SK-N-SH (cell line): ENCODE data around the gene PANK3.

Experiments
- CTCF ChIP-seq: fragments of 200-600 bp; sonication (generic); IDR thresholded peaks from 2 replicates; pipeline ENCODE4 v1.6.1; 2017; ENCODE audit warnings: antibody characterized with exemption, mild to moderate bottlenecking, moderate library complexity
- EZH2phosphoT487 ChIP-seq: fragments of 200-600 bp; sonication (generic); IDR thresholded peaks from 2 replicates; pipeline ENCODE4 v1.6.1; 2017; ENCODE audit warnings: low read depth, mixed run types, mild to moderate bottlenecking, antibody characterized with exemption, moderate library complexity, borderline replicate concordance
- JUND ChIP-seq: IDR thresholded peaks from 2 replicates; pipeline ENCODE4 v1.4.0; 2012
- POLR2AphosphoS5 ChIP-seq: IDR thresholded peaks from 2 replicates; pipeline ENCODE4 v1.6.1; 2012; ENCODE audit warnings: low read depth, low read length
- TAF1 ChIP-seq: IDR thresholded peaks from 2 replicates; pipeline ENCODE4 v1.6.1; 2012; ENCODE audit warnings: low read depth, mild to moderate bottlenecking, low read length, moderate library complexity, borderline replicate concordance

- no peak for TF ChIP-seq JUND
- TF ChIP-seq TAF1 = no peak
- no peak for TF ChIP-seq POLR2AphosphoS5
- TF ChIP-seq CTCF = no peak
- no peak for TF ChIP-seq EZH2phosphoT487
These were observed 48.5 kb downstream of the PANK3 start for GRCh38 chr5:168530621-168531150.
